ENCODE data around the gene FHL2. TPM values are rescaled to one million over a fixed set of nuclear protein-coding genes. Genes with fewer than 3 reads are reported as not detected.

Gene FHL2
- polyA plus RNA-seq, 1 donor from 2014 or later: 0.15 TPM

GRCh38 chr2:105410554-105410953 is 11.7 kb upstream of the FHL2 start:
- Mint-ChIP-seq H3K9me3 (peaks cover 0 to 4% (median 0%) of the 10 kb centered on the region in 3 donors), H3K36me3 (peaks cover 3% of the 10 kb centered on the region), H3K27ac (no peak overlapping the region), H3K4me1 (peaks cover 0 to 5% (median 5%) of the 10 kb centered on the region in 3 donors), H3K4me3 (no peak overlapping the region), H3K27me3 (peaks cover 25% of the 10 kb centered on the region)

DNA sequence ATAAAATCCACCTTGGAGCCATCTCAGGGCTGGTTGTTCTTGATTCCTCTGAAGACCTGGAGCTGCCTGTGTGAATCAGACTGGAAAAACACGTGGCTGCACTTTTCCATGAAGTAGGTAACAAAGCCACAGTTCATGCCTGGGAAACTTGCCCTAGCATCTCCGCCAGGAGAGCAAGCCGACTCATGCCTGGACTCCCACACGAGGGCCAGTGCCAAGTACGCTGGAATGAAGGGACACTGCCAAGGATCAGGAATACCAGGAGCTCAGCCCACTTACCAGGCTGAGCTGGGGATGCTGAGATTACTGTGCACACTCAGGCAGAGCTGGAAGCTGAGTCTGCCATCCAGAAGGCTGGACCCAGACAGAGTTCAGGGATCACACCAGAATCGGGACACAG is 10.9 kb upstream of the FHL2 start:
- Mint-ChIP-seq H3K27ac (no peak overlapping the region), H3K9me3 (peaks cover 0 to 4% (median 0%) of the 10 kb centered on the region in 3 donors), H3K27me3 (peaks cover 22% of the 10 kb centered on the region), H3K4me1 (peaks cover 0 to 5% (median 5%) of the 10 kb centered on the region in 3 donors), H3K4me3 (no peak overlapping the region), H3K36me3 (peaks cover 3% of the 10 kb centered on the region)

DNA sequence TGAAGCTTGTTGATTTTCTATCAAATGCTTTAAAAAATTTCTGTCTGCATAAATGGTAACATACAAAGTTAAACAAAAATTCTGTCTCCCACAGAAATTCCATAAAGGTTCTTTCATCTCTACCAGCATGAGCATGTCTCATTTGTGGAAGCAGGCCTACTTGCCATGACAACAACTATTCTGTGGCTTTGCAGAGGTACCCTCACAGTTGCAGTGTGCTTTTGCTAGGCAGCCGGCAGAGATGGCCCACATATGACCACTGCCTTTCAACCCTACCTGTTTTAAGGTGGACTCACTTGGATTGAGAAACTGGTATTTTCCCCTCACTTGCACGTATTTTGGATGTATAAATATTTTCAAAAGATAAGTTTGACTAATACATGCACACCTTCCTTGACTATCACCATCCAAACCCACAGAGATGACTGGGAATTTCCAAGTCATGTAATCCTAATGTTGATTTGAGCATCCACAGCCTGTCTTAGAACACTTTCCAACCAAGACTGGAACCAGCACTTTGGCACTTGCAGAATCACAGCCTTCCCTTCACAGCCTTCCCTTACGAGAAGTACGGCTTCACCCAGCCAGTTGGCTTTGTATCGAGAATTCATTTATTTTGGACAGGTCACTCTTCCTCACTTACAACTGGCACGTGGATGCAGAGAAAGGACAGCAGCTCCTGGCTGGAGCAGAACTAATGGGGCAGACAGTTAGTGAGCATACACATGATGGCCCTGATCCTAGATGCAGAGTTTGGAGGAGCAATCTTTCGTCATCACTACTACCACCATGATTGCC is 9.3 kb upstream of the FHL2 start:
- Mint-ChIP-seq H3K4me3 (no peak overlapping the region), H3K27me3 (peaks cover 28% of the 10 kb centered on the region)

DNA sequence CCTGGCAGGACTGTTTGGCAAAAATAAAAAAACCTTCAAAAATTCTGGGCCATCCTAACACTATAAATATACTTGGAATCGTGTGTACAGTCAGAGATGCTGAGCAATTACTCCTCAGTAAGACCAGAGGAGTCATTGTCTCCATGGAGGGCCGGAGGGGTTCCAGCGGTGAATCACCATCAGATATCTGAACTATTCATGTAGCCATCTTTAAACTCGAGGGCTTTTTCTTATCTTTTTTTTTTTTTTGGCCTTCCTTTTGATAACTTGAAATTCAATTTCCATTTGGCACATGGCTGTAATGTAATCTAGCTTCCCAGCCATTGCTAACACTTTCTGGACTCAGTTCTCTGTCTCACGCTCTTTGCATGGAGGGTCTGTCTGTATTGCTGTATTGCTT is 7.4 kb upstream of the FHL2 start:
- H3K27me3 Mint-ChIP-seq: peaks cover 20% of the 10 kb centered on the region
- H3K27ac Mint-ChIP-seq: no peak overlapping the region
- no peak overlapping the region for H3K4me3 Mint-ChIP-seq
- H3K9me3 Mint-ChIP-seq: no peaks in the 10 kb centered on the region
- no peaks in the 10 kb centered on the region for H3K4me1 Mint-ChIP-seq
- no peaks in the 10 kb centered on the region for H3K36me3 Mint-ChIP-seq

More for the DNA sequence above, 9.3 kb upstream of the FHL2 start:
- peaks cover 0 to 2% (median 0%) of the 10 kb centered on the region in 3 donors for H3K9me3 Mint-ChIP-seq
- H3K4me1 Mint-ChIP-seq: peaks cover 0 to 5% (median 5%) of the 10 kb centered on the region in 3 donors
- H3K36me3 Mint-ChIP-seq: peaks cover 3% of the 10 kb centered on the region
- H3K27ac Mint-ChIP-seq: no peak overlapping the region

DNA sequence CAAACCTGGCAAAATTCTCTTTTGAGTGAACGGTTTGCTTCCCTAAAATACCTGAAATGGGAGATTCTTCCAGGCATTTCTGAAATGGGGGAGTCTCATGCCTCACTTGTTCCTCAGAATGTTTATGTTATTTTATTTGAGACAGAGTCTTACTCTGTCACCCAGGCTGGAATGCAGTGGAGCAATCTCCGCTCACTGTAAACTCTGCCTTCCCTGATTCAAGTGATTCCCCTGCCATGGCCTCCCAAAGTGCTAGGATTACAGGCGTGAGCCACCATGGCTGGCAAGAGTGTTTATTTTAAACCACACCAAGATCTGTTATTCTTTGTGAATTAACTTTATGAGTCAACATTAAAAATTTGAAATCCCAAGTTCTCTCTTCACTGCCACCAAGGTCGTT is 6.4 kb upstream of the FHL2 start:
- Mint-ChIP-seq H3K4me3 (no peak overlapping the region), H3K36me3 (no peaks in the 10 kb centered on the region), H3K9me3 (no peaks in the 10 kb centered on the region), H3K27ac (no peak overlapping the region), H3K27me3 (peaks cover 20% of the 10 kb centered on the region), H3K4me1 (no peaks in the 10 kb centered on the region)

DNA sequence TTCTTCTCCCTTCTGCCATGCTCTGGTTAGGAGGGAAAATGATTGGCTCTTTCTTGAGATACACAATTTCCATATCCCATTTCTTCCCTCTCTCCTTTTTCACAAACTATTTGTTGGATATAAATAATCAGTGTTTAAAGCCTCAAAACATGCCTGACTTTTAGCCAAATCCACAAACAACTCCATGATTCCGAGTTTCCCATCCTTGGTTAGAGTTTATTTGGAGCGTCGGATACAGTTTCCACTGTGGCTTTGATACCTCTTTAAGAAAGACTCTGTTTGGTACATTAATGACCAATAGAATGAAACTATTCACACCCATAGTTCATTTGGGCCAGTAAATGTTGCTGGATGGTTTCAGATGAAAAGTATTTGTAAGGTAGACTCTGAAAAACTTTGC is 5.9 kb upstream of the FHL2 start:
- no peaks in the 10 kb centered on the region for H3K36me3 Mint-ChIP-seq
- H3K9me3 Mint-ChIP-seq: no peaks in the 10 kb centered on the region
- no peak overlapping the region for H3K27ac Mint-ChIP-seq
- H3K4me1 Mint-ChIP-seq: no peaks in the 10 kb centered on the region
- H3K4me3 Mint-ChIP-seq: no peak overlapping the region
- peaks cover 23% of the 10 kb centered on the region for H3K27me3 Mint-ChIP-seq

DNA sequence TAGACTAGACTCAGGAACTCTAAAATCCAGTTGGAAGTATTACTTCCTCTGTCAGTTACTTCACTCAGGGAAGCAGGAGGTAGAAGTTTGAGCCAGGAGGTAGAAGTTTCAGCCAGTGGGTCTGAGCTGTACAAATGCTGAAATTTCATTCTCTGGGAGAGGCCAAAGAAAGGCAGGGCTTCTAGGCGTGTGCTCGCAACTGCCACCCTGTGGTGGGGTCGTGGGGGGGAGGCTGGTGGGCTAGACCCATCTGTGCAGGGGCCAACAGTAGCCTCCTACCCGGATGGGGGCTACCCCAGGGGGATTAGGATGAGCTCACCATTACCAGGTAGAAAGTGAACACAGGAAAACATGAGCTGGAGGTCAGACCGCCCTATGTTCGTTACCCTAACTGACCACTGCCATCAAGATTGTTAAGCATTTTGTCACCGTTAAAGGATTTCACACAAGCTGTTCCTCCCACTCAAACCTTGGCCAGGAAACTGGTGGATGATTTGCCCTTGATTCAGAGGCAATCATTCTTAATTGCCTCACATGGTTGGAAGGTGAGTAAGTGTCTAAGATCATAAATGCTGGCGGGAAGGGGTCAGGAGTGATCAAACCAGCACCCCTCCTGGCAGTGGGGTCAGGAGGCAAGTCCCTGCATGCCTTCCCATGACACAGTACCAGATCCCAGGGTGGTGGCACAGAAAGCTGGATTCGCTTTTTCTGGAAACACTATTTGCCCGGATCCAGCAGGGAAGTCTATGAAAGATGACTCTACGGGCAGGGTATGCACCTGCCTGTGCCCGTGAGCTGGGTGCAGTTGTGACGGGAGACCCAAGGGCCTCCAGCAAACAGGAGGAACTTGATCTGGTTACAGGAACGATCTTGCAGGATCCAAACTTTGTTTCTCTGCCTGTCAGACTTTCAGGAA is 5.2 kb upstream of the FHL2 start:
- Mint-ChIP-seq H3K27me3 (peaks cover 27% of the 10 kb centered on the region), H3K4me1 (no peaks in the 10 kb centered on the region), H3K9me3 (no peaks in the 10 kb centered on the region), H3K36me3 (no peaks in the 10 kb centered on the region), H3K27ac (no peak overlapping the region), H3K4me3 (no peak overlapping the region)

DNA sequence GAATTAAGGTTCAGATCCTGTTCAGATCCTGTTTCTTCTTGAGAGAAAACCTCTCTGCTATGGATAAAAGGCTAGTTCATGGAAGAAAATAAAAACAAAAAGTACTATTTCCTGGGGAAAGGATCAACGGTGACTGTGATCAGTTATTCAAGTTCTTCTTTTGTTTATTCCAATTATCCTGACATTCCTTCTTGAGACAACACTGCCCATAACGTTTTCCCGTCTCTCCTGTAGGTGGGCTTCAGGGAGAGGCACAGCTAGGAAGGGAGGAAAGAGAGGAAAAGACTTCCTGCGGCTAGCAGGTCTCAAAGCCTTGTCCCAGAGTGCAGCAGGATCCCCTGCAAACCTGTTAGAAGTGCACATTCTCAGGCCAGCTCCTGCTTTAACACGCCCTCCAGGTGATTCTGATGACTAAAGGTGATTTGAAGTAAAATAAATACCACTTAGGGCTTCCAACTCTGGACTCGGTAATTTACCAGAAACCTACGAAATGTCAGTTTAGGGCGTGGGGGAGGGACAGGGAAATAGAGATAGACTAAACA is 4.5 kb upstream of the FHL2 start:
- Mint-ChIP-seq H3K36me3 (no peaks in the 10 kb centered on the region), H3K4me3 (no peak overlapping the region), H3K9me3 (no peaks in the 10 kb centered on the region), H3K4me1 (peaks cover 0 to 1% (median 0%) of the 10 kb centered on the region in 3 donors), H3K27me3 (peaks cover 26% of the 10 kb centered on the region), H3K27ac (no peak overlapping the region)

- no peaks in the 10 kb centered on the region for H3K9me3 Mint-ChIP-seq
- no peak overlapping the region for H3K4me3 Mint-ChIP-seq
- H3K27me3 Mint-ChIP-seq: peaks cover 29% of the 10 kb centered on the region
- no peaks in the 10 kb centered on the region for H3K36me3 Mint-ChIP-seq
- H3K27ac Mint-ChIP-seq: no peak overlapping the region
- H3K4me1 Mint-ChIP-seq: peaks cover 0 to 4% (median 2%) of the 10 kb centered on the region in 3 donors
Observed at GRCh38 chr2:105402809-105403208, 4.0 kb upstream of the FHL2 start.

DNA sequence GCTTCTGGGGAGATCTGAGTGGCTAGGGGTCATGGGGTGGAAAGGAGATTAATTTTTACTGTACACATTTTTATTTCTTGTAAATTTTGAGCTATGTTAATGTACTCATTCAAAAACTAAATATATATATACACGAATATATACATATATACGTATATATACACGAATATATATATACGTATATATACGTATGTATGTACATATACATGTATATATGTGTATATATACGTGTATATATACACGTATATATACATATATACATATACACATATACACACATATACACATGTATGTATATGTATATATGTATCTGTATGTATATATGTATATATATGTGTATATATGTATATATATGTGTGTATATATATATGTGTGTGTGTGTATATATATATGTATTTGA is 3.0 kb upstream of the FHL2 start:
- H3K4me3 Mint-ChIP-seq: no peak overlapping the region
- no peak overlapping the region for H3K27ac Mint-ChIP-seq
- peaks cover 0 to 4% (median 2%) of the 10 kb centered on the region in 3 donors for H3K4me1 Mint-ChIP-seq
- H3K36me3 Mint-ChIP-seq: no peaks in the 10 kb centered on the region
- peaks cover 29% of the 10 kb centered on the region for H3K27me3 Mint-ChIP-seq
- H3K9me3 Mint-ChIP-seq: no peaks in the 10 kb centered on the region

DNA sequence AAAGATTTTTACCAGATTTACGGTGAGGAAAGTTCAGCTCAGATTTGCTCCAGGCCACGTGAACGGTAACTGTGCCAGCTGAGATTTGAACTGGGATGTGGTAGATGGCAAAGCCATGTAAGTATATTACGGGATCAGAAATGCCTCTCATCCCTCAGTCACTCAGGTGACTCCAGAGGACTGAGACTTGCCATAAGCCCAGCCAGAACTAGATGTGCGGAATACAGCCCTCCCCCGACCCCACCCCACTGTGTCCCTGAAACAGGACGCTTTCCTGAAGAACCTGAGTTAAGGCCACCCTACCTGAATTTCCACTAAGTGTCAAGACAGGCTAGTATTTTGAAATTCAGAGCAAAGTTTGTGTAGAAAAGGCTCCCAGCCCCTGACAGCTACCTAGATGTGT is 1.3 kb upstream of the FHL2 start:
- Mint-ChIP-seq H3K4me1 (peaks cover 0 to 4% (median 2%) of the 10 kb centered on the region in 3 donors), H3K27me3 (peaks cover 28% of the 10 kb centered on the region), H3K9me3 (no peaks in the 10 kb centered on the region), H3K27ac (no peak overlapping the region), H3K36me3 (no peaks in the 10 kb centered on the region), H3K4me3 (peak overlapping the region in 2 of 4 donors; percentile 17 to 58)

DNA sequence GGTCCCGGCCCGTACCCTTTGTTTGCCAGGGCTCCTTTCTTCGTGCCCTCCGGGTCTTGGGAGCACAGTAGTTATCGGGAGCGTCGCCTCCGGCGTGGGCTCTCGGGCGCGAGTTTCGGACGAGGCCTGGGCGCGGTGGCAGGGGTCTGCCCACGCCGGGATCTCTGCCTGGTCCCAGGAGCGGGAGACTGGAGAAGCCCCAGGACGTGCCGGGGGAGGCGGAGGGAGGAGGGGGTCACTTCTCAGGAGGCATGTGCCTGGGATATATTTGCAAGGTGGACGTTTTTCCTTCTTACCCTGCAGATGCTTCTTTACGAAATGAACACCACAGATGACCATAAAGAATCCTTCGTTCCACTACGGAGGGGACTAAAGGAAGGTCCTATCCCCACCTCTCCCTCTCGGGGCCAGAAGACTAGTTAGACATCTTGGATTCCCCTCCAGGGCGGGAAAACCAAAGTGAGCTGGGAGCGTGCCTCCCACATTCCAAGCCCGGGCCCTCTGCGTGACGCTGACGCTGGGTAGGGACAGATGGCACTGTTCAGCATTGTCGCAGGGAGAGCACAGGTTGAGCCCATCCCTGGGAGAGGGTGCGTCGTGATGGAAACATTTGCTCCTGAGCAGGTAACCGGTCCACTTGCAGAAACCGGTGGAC is 483 bp upstream of the FHL2 start:
- no peaks in the 10 kb centered on the region for H3K9me3 Mint-ChIP-seq
- peak overlapping the region in 2 of 4 donors; percentile 17 to 29 for H3K4me3 Mint-ChIP-seq
- no peaks in the 10 kb centered on the region for H3K36me3 Mint-ChIP-seq
- H3K4me1 Mint-ChIP-seq: peaks cover 0 to 4% (median 2%) of the 10 kb centered on the region in 3 donors
- peaks cover 29% of the 10 kb centered on the region for H3K27me3 Mint-ChIP-seq
- no peak overlapping the region for H3K27ac Mint-ChIP-seq

- Mint-ChIP-seq H3K27me3 (peaks cover 25% of the 10 kb centered on the region), H3K4me1 (peaks cover 0 to 4% (median 2%) of the 10 kb centered on the region in 3 donors), H3K36me3 (no peaks in the 10 kb centered on the region), H3K9me3 (no peaks in the 10 kb centered on the region), H3K27ac (no peak overlapping the region), H3K4me3 (peak overlapping the region; percentile 63 to 89 (median 82))
Observed at GRCh38 chr2:105397953-105398335, 907 bp downstream of the FHL2 start.

DNA sequence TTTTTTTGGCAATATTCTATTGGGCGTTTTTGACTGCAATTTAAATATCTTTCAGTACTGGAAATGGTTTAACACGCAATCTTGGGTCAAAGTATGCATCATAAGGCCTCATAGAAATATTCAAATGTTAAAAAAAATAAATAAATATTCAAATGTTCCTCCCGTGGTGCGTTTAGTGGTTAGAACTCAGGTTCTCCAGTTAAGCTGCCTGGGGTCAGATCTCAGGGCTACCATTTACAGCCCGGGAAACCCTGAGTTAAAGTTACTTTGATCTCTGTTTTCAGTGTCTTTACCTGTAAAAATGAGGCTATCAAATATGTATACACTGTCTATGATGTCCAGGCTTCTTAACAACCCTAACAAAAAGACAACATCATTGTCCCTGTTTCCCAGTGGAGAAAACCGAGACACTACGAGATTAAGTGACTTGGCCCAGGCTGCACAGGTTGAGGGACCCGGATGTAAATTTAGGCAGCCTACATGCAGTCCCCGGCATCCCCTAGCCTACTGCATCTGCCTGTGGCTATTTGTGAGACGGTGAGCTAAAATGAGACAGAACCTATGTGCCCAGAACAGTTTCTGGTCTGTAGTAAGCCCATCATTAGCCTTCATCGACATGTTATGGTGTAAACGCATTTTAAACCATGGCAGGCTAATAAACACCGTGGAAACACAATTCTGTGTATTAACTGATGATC is 1.7 kb downstream of the FHL2 start:
- H3K4me1 Mint-ChIP-seq: peaks cover 0 to 4% (median 2%) of the 10 kb centered on the region in 3 donors
- peaks cover 24% of the 10 kb centered on the region for H3K27me3 Mint-ChIP-seq
- no peaks in the 10 kb centered on the region for H3K9me3 Mint-ChIP-seq
- H3K27ac Mint-ChIP-seq: no peak overlapping the region
- H3K36me3 Mint-ChIP-seq: no peaks in the 10 kb centered on the region
- no peak overlapping the region for H3K4me3 Mint-ChIP-seq

Measured in IgD-negative memory B cell (primary cell).